ENCODE measurements around the gene SSNA1.

- TF ChIP-seq YY1 (IDR thresholded peaks at IDR 0.05; ENCODE audit: insufficient read depth, insufficient read length) (no peak), ZNF274 (IDR thresholded peaks at IDR 0.05; ENCODE audit: low read depth, low read length) (no peak), SUZ12 (IDR thresholded peaks at IDR 0.05; ENCODE audit: extremely low read depth, insufficient read depth, insufficient read length) (no peak)
These were observed 26.9 kb downstream of the SSNA1 start for GRCh38 chr9:137215196-137215986.
